Calu3 (cell line): ENCODE data around the gene CDC34. TPM values are rescaled to one million over a fixed set of nuclear protein-coding genes. Genes with fewer than 3 reads are reported as not detected.

ENCODE experiments used
- BruUV-seq: library from RNA; stranded (reverse); fragments of 400-500 nt; replicated peaks from 2 replicates; lab custom pipeline; 2021; lab: Mats Ljungman, UMichigan
- CTCF ChIA-PET: fragments of 300-600 bp; sonication (Branson Sonifier 250); formaldehyde crosslinking; loops from one replicate; lab custom pipeline; 2022; ENCODE audit warnings: antibody characterized with exemption; lab: Charles Lee
- DNase-seq: peaks from one replicate; pipeline ENCODE4 v3.0.0; 2022
- H3K27ac Mint-ChIP-seq: one replicate; pipeline ENCODE4 v1.8.0; 2022; ENCODE audit warnings: mixed read lengths; ENCODE audit not compliant: unreplicated experiment
- H3K27me3 Mint-ChIP-seq: one replicate; pipeline ENCODE4 v1.8.0; 2022; ENCODE audit warnings: mixed read lengths; ENCODE audit not compliant: unreplicated experiment
- H3K36me3 Mint-ChIP-seq: one replicate; pipeline ENCODE4 v1.8.0; 2022; ENCODE audit warnings: mild to moderate bottlenecking, moderate library complexity, mixed read lengths; ENCODE audit not compliant: insufficient read depth, unreplicated experiment
- H3K4me1 Mint-ChIP-seq: one replicate; pipeline ENCODE4 v1.8.0; 2022; ENCODE audit warnings: mild to moderate bottlenecking, low read depth, mixed read lengths; ENCODE audit not compliant: unreplicated experiment
- H3K4me3 Mint-ChIP-seq: one replicate; pipeline ENCODE4 v1.8.0; 2022; ENCODE audit warnings: mild to moderate bottlenecking, low read depth, moderate library complexity, mixed read lengths; ENCODE audit not compliant: unreplicated experiment
- H3K9me3 Mint-ChIP-seq: one replicate; pipeline ENCODE4 v1.8.0; 2022; ENCODE audit warnings: low read depth, mixed read lengths; ENCODE audit not compliant: unreplicated experiment
- CTCF ChIP-seq: fragments of 200-600 bp; IDR thresholded peaks from one replicate; pipeline ENCODE4 v1.8.0; 2022; ENCODE audit warnings: antibody characterized with exemption; ENCODE audit not compliant: unreplicated experiment
- intact Hi-C: fragments of 100-400 bp; cut with micrococcal nuclease; formaldehyde crosslinking; loops from one replicate; pipeline ENCODE4 v1.10.0; 2022; ENCODE audit not compliant: unreplicated experiment
- total RNA-seq: library from RNA; stranded (reverse); gene quantifications from 2 replicates; pipeline ENCODE4 v1.2.3, GENCODE V29; 2022

The CDC34 gene
- total RNA-seq, 1 experiment from 2014 or later = 50.6 TPM

DNA sequence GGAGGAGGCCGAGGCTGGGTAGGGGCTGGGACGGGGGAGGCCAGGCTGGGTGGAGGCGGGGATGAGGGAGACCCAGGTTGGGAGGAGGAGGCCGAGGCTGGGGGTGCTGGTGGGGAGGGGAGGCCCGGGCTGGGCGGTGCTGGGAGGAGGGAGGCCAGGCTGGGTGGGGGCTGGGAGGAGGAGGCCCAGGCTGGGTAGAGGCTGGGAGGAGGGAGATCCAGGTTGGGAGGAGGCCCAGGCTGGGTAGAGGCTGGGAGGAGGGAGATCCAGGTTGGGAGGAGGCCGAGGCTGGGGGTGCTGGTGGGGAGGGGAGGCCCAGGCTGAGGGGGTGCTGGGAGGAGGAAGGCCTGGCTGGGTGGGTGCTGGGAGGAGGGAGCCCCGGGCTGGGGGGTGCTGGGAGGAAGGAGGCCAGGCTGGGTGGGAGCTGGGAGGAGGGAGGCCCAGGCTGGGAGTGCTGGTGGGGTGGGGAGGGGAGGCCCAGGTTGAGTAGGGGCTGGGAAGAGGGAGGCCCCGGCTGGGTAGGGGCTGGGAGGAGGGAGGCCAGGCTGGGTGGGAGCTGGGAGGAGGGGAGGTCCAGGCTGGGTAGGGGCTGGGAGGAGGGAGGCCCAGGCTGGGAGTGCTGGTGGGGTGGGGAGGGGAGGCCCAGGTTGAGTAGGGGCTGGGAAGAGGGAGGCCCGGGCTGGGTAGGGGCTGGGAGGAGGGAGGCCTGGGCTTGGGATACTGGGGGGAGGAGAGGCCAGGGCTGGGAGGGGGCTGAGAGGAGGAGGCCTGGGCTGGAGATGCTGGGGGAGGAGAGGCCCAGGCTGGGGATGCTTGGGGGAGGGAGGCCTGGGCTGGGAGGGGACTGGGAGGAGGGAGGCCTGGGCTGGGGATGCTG is 13.6 kb upstream of the CDC34 start:
- H3K9me3 Mint-ChIP-seq = no peaks in the 10 kb centered on the region
- H3K4me1 Mint-ChIP-seq = no peaks in the 10 kb centered on the region
- no peak overlapping the region for H3K4me3 Mint-ChIP-seq
- H3K36me3 Mint-ChIP-seq = no peaks in the 10 kb centered on the region
- TF ChIP-seq CTCF = no peak
- no TSS peak for BruUV-seq
- H3K27ac Mint-ChIP-seq = no peak overlapping the region
- DNase-seq = no peak
- H3K27me3 Mint-ChIP-seq = no peaks in the 10 kb centered on the region
- intact Hi-C loops = no loop called here
- CTCF ChIA-PET = no interaction called here

DNA sequence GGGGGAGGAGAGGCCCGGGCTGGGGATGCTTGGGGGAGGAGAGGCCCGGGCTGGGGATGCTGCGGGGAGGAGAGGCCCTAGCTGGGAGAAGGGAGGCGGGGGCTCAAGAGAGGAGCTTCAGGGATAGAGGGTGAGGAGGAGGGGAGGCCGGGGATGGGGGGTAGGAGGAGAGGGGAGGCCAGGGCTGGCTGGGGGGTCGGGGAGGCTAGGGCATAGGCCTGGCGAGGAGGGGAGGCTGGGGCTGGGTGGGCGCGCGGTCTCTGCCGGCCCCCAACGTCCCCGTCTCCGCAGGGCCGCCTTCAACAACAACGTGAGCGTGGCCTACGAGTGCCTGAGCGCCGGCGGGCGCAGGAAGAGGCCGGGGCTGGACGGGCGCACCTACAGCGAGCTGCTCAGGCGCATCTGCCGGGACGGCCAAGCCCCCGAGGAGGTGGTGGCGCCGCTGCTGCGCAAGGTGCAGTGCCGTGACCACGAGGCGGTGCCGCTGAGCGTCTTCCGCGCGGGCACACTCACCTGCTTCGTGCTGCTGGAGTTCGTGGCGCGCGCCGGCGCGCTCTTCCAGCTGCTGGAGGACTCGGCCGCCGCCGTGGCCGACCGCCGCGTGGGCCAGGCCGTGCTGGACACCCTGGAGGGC is 12.8 kb upstream of the CDC34 start:
- DNase-seq = no peak
- no TSS peak for BruUV-seq
- Mint-ChIP-seq H3K9me3 (no peaks in the 10 kb centered on the region), H3K36me3 (no peaks in the 10 kb centered on the region), H3K4me1 (no peaks in the 10 kb centered on the region), H3K27ac (no peak overlapping the region), H3K27me3 (no peaks in the 10 kb centered on the region), H3K4me3 (no peak overlapping the region)
- TF ChIP-seq CTCF = no peak
- CTCF ChIA-PET = no interaction called here
- intact Hi-C loops = no loop called here

DNA sequence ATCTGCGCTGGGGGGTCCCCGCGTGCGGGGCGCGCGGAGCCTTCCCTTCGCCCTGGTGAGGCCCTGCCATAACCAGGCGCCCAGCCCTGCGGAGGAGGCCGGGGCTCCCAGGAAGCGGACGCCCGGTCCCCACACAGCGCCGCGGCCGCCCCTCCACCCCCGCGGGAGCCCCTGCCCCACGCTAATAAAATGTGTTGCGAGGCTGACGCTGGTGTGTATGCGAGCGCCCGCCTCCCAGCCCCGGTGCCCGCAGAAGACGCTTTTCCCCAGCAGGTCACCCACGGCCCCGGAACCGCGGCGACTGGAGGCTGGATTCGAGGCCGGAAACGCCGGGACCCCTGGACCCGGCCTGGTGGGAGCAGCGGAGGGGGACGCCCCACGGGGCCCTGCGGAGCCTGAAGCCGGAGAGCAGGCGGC is 12.1 kb upstream of the CDC34 start:
- Mint-ChIP-seq H3K36me3 (no peaks in the 10 kb centered on the region), H3K4me3 (no peak overlapping the region), H3K9me3 (no peaks in the 10 kb centered on the region), H3K4me1 (no peaks in the 10 kb centered on the region), H3K27ac (no peak overlapping the region), H3K27me3 (no peaks in the 10 kb centered on the region)
- CTCF ChIA-PET = no interaction called here
- intact Hi-C loops = no loop called here
- no peak for DNase-seq
- no TSS peak for BruUV-seq
- no peak for TF ChIP-seq CTCF

DNA sequence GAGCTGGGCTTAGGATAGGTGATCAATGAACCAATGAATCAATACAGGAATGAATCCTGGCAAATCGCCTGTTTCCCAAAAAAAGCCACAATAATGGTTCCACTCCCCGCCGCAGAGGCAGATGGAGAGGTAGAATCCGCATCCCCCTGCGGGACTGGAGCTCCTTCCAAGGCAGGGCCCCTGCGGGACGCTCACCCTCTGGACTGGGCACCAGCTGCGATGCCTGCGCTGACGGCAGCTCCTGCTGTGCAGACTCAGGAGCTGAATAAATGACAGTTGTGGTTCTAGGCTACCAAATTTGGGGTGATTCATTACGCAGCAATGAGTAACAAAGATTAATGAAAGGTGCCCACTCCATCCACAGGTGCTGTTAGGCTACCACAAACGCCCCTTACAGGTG is 8.8 kb upstream of the CDC34 start:
- Mint-ChIP-seq H3K9me3 (no peaks in the 10 kb centered on the region), H3K4me1 (no peaks in the 10 kb centered on the region), H3K27me3 (peaks cover 14% of the 10 kb centered on the region), H3K36me3 (no peaks in the 10 kb centered on the region), H3K27ac (no peak overlapping the region), H3K4me3 (no peak overlapping the region)
- intact Hi-C loops = no loop called here
- CTCF ChIA-PET = no interaction called here
- DNase-seq = no peak
- TF ChIP-seq CTCF = no peak
- no TSS peak for BruUV-seq
